HEK293 (cell line): ENCODE data around the gene PWWP2B.

ENCODE experiments used
- CTCF ChIA-PET: fragments of 350-600 bp; formaldehyde crosslinking; extraction: SDS; loops from one replicate; lab custom pipeline; 2021; ENCODE audit warnings: antibody characterized with exemption; lab: Yijun Ruan, JAX
- POLR2A ChIA-PET: fragments of 300-600 bp; formaldehyde crosslinking; extraction: SDS; loops from one replicate; lab custom pipeline; 2020; ENCODE audit warnings: antibody characterized with exemption, inconsistent platforms; lab: Yijun Ruan, JAX
- H3K27ac ChIP-seq: fragments of 200-500 bp; sonication (Bioruptor generic); 2 replicates; pipeline ENCODE4 v1.5.1; 2014; ENCODE audit warnings: low read depth, low read length, control low read depth, inconsistent platforms; ENCODE audit errors: extremely low read depth
- H3K36me3 ChIP-seq, 2 experiments: fragments of 200-500 bp in 1 of 2; sonication (Bioruptor generic) in 1 of 2; 1 replicate in 1 of 2; 2 replicates in 1 of 2; pipeline ENCODE4 v1.5.1; 2014 to 2017; ENCODE audit warnings: inconsistent platforms in 2 of 2, low read length in 2 of 2; ENCODE audit not compliant: control insufficient read depth in 2 of 2, insufficient read depth in 1 of 2
- H3K4me1 ChIP-seq: fragments of 200-500 bp; sonication (Bioruptor generic); 2 replicates; pipeline ENCODE4 v1.5.1; 2014; ENCODE audit warnings: mild to moderate bottlenecking, low read length, inconsistent platforms; ENCODE audit not compliant: control insufficient read depth, insufficient read depth
- H3K4me3 ChIP-seq: 2 replicates; pipeline ENCODE4 v1.5.1; 2011; ENCODE audit warnings: low read depth, mild to moderate bottlenecking, control low read depth, low read length, moderate library complexity
- H3K9me3 ChIP-seq: fragments of 200-500 bp; sonication (Bioruptor generic); 2 replicates; pipeline ENCODE4 v1.5.1; 2014; ENCODE audit warnings: low read depth, low read length, inconsistent platforms; ENCODE audit not compliant: control insufficient read depth, insufficient read depth
- GLI4 ChIP-seq: fragments of 450-650 bp; formaldehyde crosslinking; IDR thresholded peaks from 2 replicates; pipeline ENCODE4 v1.5.1; 2016; ENCODE audit warnings: missing biosample characterization, missing genetic modification characterization
- HOXD13 ChIP-seq: sonication (generic); formaldehyde crosslinking; IDR thresholded peaks from 2 replicates; pipeline ENCODE4 v1.8.0; 2022; ENCODE audit warnings: missing genetic modification reagents, borderline replicate concordance
- ZBTB7A ChIP-seq: fragments of 450-650 bp; formaldehyde crosslinking; IDR thresholded peaks from 2 replicates; pipeline ENCODE4 v1.5.1; 2016; ENCODE audit warnings: low read depth, missing biosample characterization, missing genetic modification characterization
- ZFP37 ChIP-seq: fragments of 450-650 bp; formaldehyde crosslinking; IDR thresholded peaks from 2 replicates; pipeline ENCODE4 v1.5.1; 2016; ENCODE audit warnings: missing biosample characterization, missing genetic modification characterization
- ZIC2 ChIP-seq: fragments of 450-650 bp; formaldehyde crosslinking; IDR thresholded peaks from 2 replicates; pipeline ENCODE4 v1.5.1; 2016; ENCODE audit warnings: missing biosample characterization, missing genetic modification characterization
- ZNF121 ChIP-seq: fragments of 450-650 bp; formaldehyde crosslinking; IDR thresholded peaks from 2 replicates; pipeline ENCODE4 v1.5.1; 2016; ENCODE audit warnings: missing biosample characterization, missing genetic modification characterization
- ZNF132 ChIP-seq: fragments of 450-650 bp; formaldehyde crosslinking; IDR thresholded peaks from 2 replicates; pipeline ENCODE4 v1.5.1; 2017; ENCODE audit warnings: missing biosample characterization, missing genetic modification characterization, borderline replicate concordance
- ZNF16 ChIP-seq: fragments of 450-650 bp; formaldehyde crosslinking; IDR thresholded peaks from 2 replicates; pipeline ENCODE4 v1.5.1; 2016; ENCODE audit warnings: low read depth, missing biosample characterization, missing genetic modification characterization
- ZNF175 ChIP-seq: fragments of 450-650 bp; formaldehyde crosslinking; IDR thresholded peaks from 2 replicates; pipeline ENCODE4 v1.5.1; 2016; ENCODE audit warnings: missing biosample characterization, missing genetic modification characterization
- ZNF248 ChIP-seq: fragments of 450-650 bp; formaldehyde crosslinking; IDR thresholded peaks from 2 replicates; pipeline ENCODE4 v1.5.1; 2017; ENCODE audit warnings: missing biosample characterization, missing genetic modification characterization
- ZNF292 ChIP-seq: fragments of 450-650 bp; formaldehyde crosslinking; IDR thresholded peaks from 2 replicates; pipeline ENCODE4 v1.5.1; 2016; ENCODE audit warnings: low read depth, missing biosample characterization, missing genetic modification characterization, borderline replicate concordance
- ZNF366 ChIP-seq: fragments of 450-650 bp; formaldehyde crosslinking; conservative IDR thresholded peaks from 2 replicates; pipeline ENCODE4 v1.5.1; 2016; ENCODE audit warnings: missing biosample characterization, missing genetic modification characterization
- ZNF37A ChIP-seq: fragments of 450-650 bp; IDR thresholded peaks from 2 replicates; pipeline ENCODE4 v1.5.1; 2018; ENCODE audit warnings: missing biosample characterization, missing genetic modification characterization
- ZNF530 ChIP-seq: fragments of 450-650 bp; formaldehyde crosslinking; IDR thresholded peaks from 2 replicates; pipeline ENCODE4 v1.5.1; 2016; ENCODE audit warnings: low read depth, missing biosample characterization, missing genetic modification characterization
- ZNF658 ChIP-seq: fragments of 450-650 bp; formaldehyde crosslinking; IDR thresholded peaks from 2 replicates; pipeline ENCODE4; 2016; ENCODE audit warnings: missing biosample characterization, missing genetic modification characterization
- TF ChIP-seq, protein P1 (sequence below): fragments of 450-650 bp; formaldehyde crosslinking; IDR thresholded peaks from 2 replicates; pipeline ENCODE4 v1.5.1; 2016; ENCODE audit warnings: missing biosample characterization, missing genetic modification characterization
- TF ChIP-seq, protein P2 (sequence below): fragments of 450-650 bp; formaldehyde crosslinking; IDR thresholded peaks from 2 replicates; pipeline ENCODE4 v1.5.1; 2016; ENCODE audit warnings: missing biosample characterization, missing genetic modification characterization
- TF ChIP-seq, protein P3 (sequence below): fragments of 450-650 bp; formaldehyde crosslinking; IDR thresholded peaks from 2 replicates; pipeline ENCODE4; 2016; ENCODE audit warnings: missing biosample characterization, missing genetic modification characterization
- TF ChIP-seq, protein P4 (sequence below): fragments of 450-650 bp; formaldehyde crosslinking; IDR thresholded peaks from 2 replicates; pipeline ENCODE4 v1.5.1; 2016; ENCODE audit warnings: missing biosample characterization, missing genetic modification characterization

The PWWP2B gene

DNA sequence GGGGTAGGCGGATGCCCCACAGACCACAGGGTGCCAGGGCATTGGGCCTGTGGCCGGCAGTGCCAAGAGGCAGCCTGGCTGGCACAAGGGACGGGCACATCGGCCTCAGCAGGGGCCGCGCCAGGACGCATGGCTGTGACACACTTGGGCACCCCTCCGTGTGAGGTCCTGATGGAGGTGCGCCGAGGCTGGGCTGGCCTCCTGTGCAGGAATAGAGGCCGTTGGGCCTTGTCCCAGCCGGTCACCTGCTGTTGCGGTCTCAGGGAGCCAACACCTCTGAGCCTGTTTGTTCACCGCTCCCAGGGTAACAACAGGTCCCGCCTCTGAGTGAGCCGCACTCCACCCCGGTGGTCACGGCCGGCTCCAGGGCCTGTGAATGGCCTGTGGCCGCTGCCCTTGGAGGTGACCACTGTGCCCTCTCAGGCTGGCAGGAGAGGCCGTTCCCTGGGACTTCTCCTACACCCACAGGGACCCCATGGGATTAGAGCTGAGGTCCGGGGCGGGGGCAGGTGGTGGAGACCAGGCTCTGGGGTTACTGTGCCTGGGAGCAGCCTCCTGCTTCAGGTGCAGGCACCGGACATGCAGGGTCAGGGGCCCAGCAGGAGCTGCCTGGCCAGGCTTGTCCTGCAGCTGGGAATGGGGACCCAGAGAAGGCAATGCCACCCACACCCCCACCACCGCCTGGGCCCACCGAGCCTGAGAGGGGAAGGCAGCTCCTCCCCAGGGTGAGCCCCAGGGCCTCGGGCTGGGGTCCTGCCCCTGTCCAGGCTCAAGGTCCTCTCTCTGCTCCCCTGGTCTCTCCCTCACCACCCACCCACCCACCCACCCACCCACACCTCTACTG, 12.0 kb downstream of the PWWP2B start:
- no peak overlapping the region for H3K4me3 ChIP-seq
- H3K27ac ChIP-seq = no peak overlapping the region
- ChIA-PET CTCF (interaction anchor here (0.8 kb wide), 1 partner anchor 38 kb away, joined by 3 read pairs; no protein-coding TSS in a partner anchor), POLR2A (no interaction called here)
- no peaks in the 10 kb centered on the region for H3K9me3 ChIP-seq
- peaks cover 3% of the 10 kb centered on the region; the same call in 1 of the 2 replicates for H3K4me1 ChIP-seq
- H3K36me3 ChIP-seq = peaks cover 0 to 21% of the 10 kb centered on the region in 2 experiments; a peak in 1 of 3 replicates
- TF ChIP-seq ZNF175 (tag by site-specific recombination) (no peak), ZNF292 (tag by site-specific recombination) (no peak), ZNF132 (no peak), ZNF366 (tag by site-specific recombination) (no peak), ZBTB7A (no peak), ZIC2 (tag by site-specific recombination) (peak; percentile 31; the same call in 1 of the 2 replicates)
- TF ChIP-seq, protein P1, sequence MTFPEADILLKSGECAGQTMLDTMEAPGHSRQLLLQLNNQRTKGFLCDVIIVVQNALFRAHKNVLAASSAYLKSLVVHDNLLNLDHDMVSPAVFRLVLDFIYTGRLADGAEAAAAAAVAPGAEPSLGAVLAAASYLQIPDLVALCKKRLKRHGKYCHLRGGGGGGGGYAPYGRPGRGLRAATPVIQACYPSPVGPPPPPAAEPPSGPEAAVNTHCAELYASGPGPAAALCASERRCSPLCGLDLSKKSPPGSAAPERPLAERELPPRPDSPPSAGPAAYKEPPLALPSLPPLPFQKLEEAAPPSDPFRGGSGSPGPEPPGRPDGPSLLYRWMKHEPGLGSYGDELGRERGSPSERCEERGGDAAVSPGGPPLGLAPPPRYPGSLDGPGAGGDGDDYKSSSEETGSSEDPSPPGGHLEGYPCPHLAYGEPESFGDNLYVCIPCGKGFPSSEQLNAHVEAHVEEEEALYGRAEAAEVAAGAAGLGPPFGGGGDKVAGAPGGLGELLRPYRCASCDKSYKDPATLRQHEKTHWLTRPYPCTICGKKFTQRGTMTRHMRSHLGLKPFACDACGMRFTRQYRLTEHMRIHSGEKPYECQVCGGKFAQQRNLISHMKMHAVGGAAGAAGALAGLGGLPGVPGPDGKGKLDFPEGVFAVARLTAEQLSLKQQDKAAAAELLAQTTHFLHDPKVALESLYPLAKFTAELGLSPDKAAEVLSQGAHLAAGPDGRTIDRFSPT = peak; percentile 50; the same call in 1 of the 2 replicates

DNA sequence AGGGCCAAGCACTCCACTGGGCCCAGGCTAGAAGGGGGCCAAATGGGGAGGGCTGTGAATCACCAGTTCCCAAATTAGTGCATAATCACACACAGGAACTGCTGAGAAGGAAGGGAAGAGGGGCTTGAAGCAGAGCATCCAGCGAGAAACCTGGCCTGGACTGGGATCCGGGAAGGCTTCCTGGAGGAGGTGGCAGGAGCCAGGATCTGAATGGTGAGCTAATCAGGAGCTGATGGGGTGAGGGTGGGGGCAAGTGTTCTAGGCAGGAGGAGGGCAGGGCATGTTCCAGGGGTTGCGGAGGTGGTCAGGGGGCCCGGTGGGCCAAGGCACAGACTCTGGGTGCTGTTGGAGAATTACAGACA, 12.6 kb downstream of the PWWP2B start:
- H3K4me3 ChIP-seq = no peak overlapping the region
- TF ChIP-seq ZNF16 (no peak), ZNF37A (tag by site-specific recombination) (no peak), ZNF530 (tag by site-specific recombination) (no peak), ZNF121 (tag by site-specific recombination) (0 out of 2 replicates have a peak, but pooled peaks have one; percentile 24), GLI4 (tag by site-specific recombination) (0 out of 2 replicates have a peak, but pooled peaks have one; percentile 52), ZNF248 (tag by site-specific recombination) (no peak), ZNF658 (tag by site-specific recombination) (no peak), HOXD13 (CRISPR knock-in tag) (no peak), ZFP37 (no peak)
- TF ChIP-seq, protein P2, sequence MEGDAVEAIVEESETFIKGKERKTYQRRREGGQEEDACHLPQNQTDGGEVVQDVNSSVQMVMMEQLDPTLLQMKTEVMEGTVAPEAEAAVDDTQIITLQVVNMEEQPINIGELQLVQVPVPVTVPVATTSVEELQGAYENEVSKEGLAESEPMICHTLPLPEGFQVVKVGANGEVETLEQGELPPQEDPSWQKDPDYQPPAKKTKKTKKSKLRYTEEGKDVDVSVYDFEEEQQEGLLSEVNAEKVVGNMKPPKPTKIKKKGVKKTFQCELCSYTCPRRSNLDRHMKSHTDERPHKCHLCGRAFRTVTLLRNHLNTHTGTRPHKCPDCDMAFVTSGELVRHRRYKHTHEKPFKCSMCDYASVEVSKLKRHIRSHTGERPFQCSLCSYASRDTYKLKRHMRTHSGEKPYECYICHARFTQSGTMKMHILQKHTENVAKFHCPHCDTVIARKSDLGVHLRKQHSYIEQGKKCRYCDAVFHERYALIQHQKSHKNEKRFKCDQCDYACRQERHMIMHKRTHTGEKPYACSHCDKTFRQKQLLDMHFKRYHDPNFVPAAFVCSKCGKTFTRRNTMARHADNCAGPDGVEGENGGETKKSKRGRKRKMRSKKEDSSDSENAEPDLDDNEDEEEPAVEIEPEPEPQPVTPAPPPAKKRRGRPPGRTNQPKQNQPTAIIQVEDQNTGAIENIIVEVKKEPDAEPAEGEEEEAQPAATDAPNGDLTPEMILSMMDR (tag by site-specific recombination) = no peak
- TF ChIP-seq, protein P3, sequence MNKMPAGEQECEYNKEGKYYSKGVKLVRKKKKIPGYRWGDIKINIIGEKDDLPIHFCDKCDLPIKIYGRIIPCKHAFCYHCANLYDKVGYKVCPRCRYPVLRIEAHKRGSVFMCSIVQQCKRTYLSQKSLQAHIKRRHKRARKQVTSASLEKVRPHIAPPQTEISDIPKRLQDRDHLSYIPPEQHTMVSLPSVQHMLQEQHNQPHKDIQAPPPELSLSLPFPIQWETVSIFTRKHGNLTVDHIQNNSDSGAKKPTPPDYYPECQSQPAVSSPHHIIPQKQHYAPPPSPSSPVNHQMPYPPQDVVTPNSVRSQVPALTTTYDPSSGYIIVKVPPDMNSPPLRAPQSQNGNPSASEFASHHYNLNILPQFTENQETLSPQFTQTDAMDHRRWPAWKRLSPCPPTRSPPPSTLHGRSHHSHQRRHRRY = no peak
- TF ChIP-seq, protein P4, sequence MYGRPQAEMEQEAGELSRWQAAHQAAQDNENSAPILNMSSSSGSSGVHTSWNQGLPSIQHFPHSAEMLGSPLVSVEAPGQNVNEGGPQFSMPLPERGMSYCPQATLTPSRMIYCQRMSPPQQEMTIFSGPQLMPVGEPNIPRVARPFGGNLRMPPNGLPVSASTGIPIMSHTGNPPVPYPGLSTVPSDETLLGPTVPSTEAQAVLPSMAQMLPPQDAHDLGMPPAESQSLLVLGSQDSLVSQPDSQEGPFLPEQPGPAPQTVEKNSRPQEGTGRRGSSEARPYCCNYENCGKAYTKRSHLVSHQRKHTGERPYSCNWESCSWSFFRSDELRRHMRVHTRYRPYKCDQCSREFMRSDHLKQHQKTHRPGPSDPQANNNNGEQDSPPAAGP = 0 out of 2 replicates have a peak, but pooled peaks have one; percentile 17
- TF ChIP-seq, all 188 proteins: peak for 3
- peaks cover 0 to 21% of the 10 kb centered on the region in 2 experiments; a peak in 1 of 3 replicates for H3K36me3 ChIP-seq
- H3K27ac ChIP-seq = no peak overlapping the region
- POLR2A ChIA-PET = no interaction called here
- peaks cover 3% of the 10 kb centered on the region; the same call in 1 of the 2 replicates for H3K4me1 ChIP-seq
- CTCF ChIA-PET = interaction anchor here (0.8 kb wide), 2 partner anchors 37 to 40 kb away, joined by 3 read pairs; no protein-coding TSS in a partner anchor
- H3K9me3 ChIP-seq = no peaks in the 10 kb centered on the region
